Activated T-helper 1 cell treated with Interleukin-2 at 50 U/mL for 16 hours (primary cell): ENCODE measurements around the gene PAEP.
"Not testable (repeated sequence)": the region's sequence is repeated elsewhere in the genome, so short reads cannot be mapped to it uniquely, and the experiment has no call there.

ENCODE experiments used
- DNase-seq: peaks from one replicate; pipeline ENCODE4 v3.0.0-alpha.2; 2020; ENCODE audit warnings: low read depth

The PAEP gene

DNA sequence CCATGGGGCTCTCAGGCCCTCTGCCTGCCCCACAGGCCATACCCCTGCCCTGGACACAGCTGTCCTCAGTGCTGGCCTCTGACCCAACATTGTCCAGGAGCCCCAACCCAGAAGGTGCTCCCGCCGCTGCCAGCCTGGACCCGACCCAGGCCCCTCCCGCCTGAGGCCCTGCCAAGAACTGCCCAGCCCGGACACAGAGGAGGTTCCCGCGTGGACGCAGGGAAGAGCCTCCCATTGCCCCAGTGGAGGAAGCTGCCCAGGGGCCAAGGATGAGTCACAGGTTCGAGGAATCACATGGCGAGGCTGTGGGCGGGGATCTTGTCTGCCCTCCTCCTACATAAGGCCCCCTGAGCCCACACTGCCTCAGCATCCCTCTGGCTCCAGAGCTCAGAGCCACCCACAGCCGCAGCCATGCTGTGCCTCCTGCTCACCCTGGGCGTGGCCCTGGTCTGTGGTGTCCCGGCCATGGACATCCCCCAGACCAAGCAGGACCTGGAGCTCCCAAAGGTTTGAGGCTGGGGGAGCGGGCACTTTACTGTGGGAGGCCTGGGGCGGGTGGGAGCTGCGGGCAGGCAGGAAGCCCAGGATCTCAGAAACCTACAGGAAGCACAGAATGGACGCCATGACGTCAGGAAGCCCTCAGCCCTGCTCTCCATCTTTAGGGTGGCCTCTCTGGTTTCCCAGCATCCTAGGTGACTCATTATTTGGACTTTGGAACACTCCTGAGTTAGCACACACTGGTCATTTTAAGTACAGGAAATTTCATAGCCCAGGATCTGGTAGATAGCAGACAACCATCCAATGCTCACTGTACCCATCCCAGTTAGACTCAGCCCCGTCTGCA is at the start of gene PAEP:
Gene PAEP (plus strand): TSS at position 366 of the 844 bp plus-strand sequence.
- DNase-seq: no peak

DNA sequence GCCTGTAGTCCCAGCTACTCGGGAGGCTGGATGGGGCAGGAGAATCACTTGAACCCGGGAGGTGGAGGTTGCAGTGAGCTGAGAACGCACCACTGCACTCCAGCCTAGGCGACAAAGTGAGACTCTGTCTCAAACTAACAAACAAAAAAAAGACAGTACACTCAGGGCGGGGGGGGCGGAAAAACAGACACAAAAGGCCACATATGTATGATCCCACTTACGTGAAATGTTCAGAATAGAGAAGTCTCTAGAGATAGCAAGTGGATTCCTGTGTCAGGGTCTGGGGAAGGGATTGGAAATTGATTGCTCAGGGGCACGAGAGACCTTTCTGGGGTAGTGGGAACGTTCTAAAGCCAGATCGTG is 49.3 kb upstream of the PAEP start:
- no peak for DNase-seq

DNA sequence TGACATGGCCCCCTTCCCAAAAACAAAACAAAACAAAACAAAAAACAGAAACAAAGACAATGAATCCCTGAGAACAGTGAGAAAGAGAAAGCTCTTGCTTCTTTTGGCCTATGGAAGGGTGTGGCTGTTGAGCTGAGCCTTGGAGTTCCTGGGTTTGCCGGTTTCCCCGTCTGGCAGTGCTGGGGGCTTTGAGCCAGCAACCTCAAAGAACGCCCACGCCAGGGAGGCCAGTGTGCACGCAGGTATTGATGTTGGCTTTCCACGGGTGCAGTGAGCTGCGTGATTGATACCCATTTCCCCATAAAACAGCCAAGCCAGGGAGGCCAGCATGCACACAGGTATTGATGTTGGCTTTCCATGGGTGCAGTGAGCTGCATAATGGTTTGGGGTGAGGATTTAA is 48.7 kb upstream of the PAEP start:
- no peak for DNase-seq

DNA sequence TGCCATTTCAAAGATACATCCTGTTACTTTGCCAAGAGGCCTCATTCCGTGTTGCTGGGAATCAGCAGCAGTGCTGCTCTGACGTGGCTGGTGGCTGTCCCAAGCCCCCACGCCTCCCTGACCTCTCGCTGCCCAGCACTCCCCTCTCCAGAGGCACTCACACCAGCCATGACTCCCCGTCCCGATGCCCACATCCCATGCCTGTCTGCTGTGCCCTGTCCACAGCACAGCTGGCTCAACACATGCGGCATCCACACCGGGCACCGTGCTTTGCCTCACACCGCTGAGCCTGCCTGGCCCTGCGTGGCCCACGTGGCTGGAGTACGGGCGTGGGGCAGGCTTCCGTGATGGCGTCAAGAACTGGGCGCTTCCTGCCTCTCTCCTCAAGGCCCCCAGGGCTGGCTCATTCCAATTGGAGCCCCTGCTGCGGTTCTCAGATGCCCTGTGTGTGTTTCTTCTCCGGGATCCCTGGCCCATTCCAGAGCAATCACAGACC is 48.2 kb upstream of the PAEP start:
- DNase-seq: no peak

DNA sequence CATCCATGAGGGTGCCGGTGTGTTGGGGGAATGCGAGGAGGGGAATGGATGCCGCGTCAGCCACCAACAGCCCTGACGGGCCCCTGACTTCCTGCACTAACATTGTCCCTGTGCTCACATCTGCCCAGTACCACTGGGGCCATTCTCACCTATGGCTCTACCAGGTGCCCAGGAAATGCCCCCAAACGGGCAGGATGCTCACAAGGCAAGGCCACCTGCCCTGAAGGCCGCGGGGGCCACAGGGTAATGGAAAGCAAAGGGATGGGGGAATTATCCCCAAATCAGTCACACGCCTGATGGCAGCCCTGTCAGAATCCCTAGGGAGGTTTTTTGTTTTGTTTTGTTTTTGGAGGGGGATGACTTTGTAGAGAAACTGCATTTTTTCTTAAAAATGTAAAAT is 47.6 kb upstream of the PAEP start:
- not testable (repeated sequence) for DNase-seq

DNA sequence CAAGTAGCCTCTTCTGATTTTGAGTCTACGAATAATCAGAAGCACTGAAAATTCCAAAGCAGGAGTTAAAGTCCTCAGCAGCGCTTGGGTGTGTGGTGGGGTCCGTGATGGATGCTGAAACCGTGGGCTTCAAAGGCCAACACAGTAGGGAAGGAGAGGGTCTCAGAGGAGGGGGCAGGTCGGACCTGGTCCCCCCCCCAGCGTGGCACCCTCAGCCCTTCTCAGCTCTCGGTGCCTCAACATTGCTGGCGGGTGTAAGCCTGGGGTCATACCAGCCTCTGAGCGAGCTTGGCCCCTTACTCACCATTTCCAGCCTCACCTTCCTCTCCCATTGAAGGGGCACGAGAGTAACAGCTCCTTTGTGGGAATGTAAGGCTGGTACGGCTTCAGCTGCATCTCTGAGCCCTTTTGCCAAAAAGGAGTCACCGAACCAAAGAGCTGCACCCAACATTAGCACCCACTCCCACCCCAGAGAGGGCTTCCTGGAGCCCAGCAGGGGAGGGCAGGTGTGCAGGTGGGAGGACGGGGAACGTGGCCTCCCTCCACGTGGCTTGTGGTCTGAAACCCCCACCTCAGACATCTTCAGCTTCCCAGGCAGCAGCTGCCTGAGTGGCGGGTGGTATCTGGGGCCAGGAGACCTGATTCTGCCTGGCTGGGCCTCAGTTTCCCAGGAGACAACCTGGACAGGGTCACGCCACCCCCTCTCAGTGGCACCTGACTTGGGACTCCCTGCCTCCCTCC is 47.0 kb upstream of the PAEP start:
- no peak for DNase-seq

DNA sequence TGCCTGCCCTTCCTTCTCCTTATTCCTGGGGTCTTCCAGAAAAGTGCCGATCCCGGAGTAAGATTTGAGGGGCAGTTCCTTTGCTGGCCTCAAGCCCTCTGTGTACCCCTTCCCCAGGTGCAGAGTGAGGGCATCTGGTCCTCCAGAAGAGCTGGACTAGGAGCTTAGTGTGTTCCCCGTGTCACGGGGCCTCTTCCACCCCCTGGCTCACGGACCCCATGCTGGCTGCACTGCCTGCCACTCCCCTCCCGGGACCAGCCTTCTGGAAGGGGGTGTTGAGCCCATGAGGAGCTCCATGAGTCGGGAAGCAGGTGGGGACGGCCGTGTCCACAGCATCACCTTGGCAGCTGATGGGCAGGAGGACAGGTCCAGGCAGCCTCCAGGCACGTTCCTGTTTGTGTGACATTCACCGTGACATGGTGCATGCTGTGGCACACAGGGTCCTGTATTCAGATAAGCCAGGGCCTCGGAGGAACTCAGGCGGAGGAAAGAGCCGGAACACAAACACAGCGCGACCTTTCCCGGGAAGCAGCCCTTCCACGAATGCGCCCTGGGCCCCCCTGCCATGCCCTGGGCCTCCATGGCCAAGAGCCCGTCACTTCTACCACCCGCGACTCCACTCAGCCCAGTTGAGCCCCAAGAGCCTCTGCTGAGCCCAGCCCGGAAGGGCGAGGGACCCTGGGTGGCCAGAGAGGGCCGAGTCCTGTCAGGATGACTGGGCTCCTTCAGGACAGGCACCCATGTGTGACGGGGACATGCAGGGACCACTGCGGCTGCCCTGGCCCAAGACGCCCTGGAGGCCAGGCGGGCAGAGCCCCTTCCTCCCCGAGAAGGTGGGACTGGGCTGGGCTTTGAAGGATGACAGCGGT is 46.2 kb upstream of the PAEP start:
- no peak for DNase-seq

DNA sequence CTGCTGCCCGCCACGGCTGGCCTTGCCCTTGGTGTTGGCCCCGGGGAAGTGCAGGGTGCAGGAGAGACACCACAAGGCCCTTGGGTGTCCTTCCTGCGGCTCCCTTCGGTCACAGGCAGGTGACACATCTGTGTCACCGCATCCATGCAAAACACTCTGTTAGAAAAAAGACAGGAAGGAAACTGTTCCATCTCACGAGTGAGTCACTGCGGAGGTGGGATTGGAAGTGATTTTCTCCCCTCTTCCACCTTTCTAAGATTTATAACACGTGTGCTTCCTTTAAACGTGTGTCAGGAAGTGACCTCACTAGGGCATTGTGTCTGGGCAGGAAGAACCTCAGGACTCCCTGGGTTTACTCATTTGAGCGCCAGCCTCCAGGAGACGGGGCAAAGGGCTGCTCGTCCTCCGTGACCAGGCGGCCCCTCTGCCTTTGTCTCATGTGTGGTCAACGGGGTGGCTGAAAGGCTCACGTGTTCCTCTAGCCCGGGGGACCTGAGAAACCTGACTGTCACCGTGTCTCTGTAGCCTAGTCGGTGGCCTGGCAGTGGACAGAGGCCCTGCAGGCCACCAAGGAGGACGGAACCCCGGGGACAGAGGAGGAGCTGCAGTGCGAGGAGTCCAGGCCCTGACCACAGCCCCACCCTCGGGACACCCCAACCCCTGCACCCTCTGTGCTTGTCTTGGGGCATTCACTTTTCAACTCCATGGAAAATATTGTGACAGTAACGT is 45.3 kb upstream of the PAEP start:
- no peak for DNase-seq

DNA sequence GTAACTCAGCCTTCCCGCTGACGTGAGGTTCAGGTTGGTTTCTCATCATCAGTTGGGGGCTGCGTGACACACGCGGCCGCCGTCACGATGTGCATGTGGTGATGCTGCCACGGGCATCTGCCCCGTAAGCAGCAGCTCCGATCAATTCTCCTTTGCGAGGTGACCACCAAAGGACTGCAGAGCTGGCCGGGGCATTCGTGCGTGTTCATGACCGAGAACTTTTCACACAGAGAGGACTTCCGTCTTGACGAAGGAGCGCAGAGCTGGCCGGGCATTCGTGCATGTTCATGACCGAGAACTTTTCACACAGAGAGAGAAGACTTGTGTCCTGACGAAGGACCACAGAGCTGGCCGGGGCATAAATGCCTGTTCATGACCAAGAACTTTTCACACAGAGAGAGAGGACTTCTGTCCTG is 44.1 kb upstream of the PAEP start:
- no peak for DNase-seq

DNA sequence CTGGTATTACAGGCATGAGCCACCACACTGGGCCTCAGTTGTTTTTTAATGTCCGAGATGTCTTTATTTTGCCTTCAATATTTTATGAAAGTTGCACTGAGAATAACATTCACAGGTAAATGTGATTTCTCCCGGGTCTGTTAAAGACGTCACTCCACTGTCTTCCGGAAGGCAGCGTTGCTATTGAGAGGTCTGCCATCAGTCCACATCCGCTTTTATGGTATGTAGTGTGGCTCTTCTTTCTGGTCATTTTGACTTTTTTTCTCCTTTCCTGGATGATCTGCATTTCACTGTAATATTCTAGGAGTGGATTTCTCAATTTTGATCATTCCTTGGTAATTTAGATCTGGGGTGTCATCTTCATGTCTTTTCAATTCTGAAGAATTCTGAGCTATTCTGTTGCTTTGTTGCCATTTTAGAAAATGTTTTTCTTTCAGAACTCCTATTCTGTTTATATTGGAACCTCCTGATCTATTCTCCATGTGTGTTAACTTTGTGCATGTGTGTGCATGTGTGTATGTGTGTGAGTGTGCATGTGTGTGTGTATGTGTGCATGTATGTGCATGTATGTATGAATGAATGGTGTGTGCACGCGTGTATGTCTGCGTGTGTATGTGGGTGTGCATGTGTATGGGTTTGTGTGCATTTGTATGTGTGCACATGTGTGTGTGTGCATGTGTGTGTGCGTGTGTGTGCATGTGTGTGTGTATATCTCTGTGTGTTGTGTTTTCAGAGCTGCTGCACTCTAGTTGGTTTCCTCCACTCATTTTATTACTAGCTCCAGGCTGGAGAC is 42.2 kb upstream of the PAEP start:
- DNase-seq: no peak

DNA sequence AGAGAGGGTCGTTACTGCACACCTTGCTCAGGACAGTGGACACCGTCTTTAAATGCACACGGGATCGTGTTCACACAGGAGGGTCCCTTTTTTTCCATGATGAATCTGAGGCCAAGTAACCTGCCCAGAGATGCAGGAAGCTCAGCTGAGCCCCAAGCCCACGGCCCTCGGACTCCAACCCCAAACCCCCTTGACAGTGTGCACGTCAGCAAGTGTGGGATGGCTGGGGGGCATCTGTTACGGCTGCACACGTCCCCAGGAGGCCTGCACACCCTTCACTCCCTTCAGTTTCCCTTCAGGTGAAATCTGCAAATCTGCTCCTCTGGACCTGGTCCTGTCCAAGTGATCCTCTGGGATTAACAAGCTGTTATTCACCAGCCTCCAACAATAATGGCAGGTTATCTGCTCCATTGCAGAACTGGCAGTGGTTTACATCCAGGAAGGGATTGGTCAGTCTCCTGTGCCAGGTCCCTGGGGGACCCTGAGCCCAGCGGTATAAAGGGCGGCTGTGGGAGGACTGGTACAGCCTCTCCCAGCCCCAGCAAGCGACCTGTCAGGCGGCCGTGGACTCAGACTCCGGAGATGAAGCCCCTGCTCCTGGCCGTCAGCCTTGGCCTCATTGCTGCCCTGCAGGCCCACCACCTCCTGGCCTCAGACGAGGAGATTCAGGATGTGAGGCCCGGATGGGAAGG is 40.5 kb upstream of the PAEP start, which contains the start of gene LCN1:
Gene LCN1 (plus strand): TSS at position 525 of the 692 bp plus-strand sequence. CDS start 58 bp downstream, at position 583.
- DNase-seq: no peak

DNA sequence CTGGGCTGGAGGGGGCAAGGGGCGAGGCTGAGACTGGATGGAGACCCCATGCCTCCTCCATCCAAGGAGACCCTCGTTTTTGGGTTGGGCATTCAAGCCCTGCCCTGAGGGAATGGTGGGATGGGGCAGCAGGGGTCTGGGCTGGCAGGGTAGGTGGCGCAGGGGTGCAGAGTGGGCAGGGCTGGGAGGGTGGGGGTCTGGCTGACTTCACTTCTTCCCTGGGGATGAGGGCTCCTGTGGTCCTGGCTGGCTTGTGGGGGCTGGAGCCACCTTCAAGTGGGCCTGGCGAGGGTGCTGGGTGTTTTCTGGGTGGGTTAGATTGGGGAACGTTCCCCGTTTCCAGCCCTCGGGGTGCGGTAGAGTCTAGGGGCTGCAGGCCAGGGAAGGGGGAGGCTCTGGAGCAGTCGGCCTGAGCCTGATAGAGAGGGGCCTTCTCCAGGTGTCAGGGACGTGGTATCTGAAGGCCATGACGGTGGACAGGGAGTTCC is 39.9 kb upstream of the PAEP start:
- no peak for DNase-seq

DNA sequence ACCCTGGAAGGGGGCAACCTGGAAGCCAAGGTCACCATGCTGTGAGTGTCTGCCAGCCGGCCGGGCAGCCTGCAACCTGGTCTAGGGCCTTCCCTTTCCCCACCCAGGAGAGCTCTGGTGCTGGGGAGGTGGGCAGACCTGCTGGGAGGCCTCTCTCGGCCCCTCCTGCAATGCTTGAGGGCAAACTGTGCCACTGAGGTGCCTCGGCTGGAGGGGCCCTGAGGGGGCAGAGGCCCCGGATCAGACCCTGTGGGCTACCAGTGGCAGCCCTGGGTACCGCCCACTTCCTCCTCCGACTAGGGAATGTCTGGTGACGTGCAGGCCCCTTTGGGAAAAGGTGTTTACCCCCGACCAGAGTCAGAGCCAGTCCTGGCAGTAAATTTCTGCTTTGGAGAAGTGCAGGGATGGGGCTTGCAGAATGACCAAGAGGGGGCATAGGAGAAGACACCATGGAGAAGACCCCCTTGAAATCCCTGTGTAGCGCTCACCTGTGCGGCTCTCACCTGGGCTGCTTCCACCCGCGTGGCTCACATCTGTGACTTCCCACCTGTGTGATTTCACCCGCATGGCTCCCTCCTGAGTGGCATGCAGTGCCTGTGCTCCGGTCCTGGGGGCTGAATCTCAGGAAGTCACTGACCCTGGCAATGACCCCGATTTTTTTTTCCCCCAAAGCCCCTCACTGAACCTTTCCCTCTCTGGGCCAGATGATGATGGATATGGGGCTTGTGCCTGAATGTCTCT is 39.2 kb upstream of the PAEP start:
- no peak for DNase-seq

DNA sequence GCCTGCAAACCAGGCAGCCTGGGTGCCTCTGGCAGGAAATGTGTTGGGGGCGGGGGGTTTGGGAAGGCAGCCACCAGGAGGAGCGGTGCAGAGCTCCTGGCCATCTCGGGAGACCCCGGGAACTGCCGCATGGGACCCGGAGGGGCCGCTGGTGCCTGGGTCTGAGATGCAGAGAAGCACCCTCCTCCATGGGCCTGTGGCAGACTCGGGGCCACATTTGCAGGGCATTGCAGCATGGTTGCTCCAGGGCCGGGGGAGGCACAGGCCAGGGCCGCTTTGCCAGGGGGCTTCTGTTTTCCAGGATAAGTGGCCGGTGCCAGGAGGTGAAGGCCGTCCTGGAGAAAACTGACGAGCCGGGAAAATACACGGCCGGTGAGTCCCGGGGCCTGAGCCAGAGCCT is 38.6 kb upstream of the PAEP start:
- no peak for DNase-seq

DNA sequence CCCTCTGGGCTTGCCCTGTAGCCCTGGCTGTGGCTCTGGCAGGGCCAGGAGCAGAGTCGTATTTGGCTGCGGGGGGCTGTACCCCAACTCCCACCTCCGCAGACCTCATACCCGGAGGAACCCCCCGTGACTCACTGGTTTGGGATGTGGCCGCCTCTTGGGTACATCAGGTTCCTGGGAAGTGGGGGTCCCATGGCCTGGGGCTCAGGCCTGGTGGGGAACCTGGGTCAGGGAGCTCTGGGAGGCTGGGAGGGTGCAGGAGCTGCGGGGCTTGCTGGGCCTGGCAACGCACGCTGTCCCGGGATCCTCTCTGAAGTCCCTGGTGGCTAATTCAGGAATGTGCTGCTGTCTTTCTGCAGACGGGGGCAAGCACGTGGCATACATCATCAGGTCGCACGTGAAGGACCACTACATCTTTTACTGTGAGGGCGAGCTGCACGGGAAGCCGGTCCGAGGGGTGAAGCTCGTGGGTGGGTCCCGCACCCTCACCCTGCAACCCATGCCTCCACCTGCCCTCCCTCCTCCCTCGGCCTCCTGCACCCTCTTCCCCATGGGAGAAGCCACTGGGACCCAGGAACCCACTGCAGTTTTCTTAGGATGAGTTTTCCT is 37.9 kb upstream of the PAEP start:
- DNase-seq: no peak

DNA sequence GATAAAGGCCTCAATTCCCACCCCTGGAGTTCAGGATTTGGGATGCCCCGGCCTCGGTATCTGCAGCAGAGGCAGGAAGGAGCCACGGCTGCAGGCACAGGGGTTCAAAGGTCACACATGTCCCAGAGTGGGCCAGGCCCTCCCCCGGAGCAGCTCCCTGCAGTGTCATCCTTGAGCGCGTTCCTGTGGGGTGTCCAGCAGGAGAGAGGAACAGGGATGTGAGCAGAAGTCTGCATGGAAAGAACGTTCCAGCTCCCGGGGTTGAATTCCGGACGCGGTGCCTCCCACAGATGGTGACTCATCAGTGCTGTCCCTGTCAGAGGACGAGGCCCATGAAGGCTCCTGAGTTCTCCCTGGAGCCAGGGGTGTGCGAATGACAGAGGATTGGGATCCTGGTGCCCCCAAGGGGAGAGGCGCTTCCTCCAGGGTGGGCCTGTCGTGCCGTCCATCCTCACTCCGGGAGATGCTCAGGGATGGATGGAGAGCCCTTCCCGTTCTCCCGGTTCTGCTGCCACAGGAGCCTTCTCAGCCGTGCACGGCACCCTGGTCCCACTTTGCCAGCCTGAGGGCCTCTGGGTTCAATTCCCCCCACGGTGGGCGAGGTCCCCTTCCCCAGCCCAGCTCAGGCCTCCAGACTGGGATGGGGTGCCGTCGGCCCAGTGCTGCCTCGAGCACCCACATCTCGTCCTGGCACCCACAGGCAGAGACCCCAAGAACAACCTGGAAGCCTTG is 37.3 kb upstream of the PAEP start:
- no peak for DNase-seq

DNA sequence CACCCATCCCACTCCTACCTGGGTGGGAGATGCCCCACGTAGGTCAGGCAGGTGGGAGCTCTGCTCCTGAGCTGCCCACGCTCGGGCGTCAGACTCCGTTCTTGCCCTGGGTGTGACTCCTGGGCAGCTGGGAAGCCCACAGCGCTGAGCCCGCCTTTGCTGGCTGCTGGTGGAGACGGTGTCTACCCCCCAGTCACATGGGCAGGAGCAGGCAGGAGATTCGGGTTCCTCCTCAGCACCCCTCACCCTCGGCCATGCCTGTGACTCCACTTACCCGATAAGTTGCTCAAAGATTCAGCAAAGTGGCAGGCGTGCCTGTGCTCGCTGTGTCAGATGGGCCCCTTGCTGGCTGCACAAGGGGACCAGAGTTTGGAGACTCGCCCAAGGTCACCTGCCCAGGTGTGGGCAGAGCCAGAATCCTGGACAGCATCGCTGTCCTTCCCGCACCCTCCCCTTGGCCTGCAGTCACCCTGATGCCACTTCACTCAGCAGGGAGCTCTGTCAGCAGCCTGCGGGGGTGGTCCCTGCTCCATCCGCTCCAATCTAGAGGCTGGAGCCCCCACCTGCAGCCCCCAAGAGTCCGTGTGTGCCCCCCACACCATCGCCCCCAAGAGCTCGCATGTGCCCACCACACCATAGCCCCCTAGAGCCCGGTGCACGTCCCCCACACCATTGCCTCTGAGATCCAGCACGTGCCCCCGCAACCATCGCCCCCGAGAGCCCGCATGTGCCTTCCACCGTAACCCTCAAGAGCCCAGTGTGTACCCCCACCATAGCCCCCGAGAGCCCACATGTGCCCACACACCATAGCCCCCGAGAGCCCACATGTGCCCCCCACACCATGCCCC is 36.1 kb upstream of the PAEP start:
- no peak for DNase-seq
